NCI-H1048 (cell line): Measurements from ENCODE around the gene KRTCAP2.
"Not testable (repeated sequence)": the region's sequence is repeated elsewhere in the genome, so short reads cannot be mapped to it uniquely, and the experiment has no call there.

Experiments used
- DNase-seq: peaks from one replicate; lab custom pipeline; 2025; lab: John Stamatoyannopoulos, UW

The KRTCAP2 gene

DNA sequence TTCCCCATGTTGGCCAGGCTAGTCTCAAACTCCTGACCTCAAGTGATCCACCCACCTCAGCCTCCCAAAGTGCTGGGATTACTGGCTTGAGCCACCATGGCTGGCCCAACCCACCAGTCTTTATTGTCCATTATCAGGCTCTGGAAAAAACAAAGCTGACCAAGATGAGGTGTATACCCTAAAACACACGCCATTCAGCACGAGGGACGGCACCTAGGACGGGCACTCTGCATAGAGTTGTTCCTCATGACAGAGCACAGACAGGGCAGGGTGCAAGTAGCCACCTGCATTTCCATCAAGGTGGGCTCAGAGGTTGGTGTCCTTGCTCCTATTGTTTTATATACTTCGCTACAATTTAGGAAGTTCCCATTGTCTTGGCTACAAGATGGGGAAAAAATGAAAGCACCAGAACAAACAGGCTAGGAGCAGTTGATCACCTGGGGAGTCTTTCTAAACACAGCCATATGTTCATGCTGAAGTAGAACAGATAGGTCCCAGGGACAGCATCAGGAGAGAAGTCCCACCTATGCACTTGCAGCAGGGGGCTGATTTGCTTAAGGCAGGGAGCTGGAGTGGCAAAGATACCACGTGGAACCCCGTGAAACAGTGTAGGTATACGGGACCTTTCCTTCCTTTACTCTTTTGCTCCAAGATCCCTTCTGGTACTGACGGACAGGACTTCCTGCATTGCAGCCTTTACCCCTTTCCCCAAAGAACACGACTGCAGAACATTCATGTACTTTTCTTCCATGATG is 4.5 kb downstream of the KRTCAP2 start:
- DNase-seq, result no peak

DNA sequence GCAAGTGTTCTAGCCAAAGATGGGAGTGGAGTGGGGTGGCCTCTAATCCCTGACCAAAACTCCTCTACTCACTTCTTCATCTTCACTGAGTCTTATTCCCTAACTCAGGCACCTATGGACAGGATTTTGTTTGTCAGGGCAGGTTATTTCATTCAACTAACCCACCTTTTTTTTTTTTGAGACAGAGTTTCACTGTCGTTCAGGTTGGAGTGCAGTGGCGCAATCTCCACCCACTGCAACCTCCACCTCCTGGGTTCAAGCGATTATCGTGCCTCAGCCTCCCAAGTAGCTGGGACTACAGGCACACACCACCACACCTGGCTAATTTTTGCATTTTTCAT is 5.0 kb downstream of the KRTCAP2 start:
- DNase-seq, result not testable (repeated sequence)

DNA sequence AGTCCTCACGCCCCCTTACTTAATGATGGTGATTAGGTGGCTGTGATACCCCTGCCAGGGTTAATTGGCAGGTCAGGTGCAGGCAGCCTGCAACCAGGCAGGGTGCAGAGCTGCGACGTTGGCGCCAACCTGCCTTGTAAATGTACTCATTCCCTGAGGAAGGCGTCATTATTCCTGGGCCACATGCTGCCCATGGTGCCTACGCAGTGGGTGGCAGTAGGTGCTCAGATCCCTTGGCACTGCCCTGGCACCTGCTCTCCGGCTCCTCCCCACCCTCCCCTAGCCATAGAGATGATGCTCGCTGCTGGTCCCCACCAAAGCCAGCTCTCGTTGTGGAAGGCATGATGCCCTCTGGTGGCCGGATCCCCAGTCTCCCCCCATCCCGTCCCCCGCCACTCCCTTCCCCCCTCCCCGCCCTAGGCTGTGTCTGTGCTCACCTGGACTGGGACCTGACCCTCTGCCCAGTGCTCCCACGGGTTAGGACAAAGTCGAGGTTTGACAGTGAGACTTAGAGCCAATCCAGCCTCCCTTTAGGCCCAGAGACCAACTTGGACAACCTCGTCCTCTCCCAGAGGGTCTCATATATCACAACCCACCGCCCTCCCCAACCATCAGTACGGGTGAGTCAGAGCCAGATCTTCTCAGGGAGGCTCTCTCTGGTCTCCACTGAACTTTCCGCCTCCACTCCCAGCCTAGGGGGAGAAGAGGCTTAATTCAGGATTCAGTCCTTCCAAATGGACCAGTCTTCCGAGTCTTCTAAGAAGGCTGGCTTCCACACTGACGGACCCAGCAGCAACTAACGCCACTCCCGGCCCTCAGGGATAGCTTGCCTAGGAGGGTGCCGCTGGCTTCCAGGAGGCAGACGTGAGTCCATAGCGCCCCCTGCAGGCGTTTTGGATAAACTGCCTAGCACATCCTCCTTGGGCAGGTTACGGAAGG is 5.7 kb downstream of the KRTCAP2 start:
- DNase-seq, result peak; percentile 85

DNA sequence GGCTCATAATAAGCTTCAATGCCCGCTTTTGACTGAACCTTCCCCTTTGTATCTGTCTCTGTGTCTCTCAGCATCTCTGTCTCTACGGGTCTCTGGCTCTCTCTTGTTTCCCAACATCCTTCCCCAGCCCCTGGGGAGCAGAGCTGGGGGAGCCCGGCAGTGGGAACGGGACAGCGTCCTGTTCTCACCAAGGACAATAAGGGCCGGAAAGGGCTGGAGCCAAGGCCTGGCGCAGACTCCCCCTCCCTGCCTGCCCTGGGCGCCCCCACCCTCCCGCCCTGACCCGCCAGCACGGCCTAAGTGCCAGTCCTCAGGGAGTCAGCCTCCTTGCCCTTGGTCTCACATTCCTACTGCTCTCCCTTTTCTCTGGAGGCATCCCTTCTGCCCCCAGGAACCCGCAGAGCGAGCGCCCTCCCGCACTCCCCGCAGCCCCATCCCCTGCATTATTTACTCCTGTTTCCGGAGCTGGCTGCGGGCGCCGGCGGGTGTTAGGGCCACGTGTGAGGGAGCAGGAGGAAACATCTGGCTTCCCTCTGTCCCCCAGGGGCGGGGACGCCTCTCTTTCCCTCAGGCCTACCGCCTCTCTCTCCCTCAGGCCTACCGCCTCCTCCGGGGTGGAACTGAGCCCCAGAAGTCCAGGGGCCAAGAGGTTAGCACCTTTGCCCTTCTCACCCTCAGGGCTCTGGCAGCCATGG is 6.5 kb downstream of the KRTCAP2 start:
- DNase-seq, result no peak

DNA sequence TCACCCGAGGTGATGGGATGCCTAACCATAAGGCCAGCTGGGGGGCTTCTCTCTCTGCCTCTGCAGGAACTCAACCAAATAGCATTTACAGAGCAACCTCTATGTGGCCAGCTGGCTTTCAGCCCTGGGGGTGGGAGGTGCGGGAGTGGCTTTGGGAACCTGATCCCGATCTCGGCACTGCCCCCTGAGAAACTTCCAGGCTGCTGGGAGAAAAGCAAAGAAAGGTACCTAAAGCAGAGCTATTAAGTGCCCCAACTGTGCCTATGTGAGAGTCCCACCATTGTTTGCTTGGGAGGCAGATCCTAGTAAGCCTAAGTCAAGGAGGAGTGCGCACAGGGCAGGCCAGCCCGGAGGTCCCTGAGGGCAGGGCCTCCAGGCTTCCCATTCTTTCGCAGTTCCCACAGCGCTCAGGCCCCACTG is 7.0 kb downstream of the KRTCAP2 start:
- DNase-seq, result no peak

DNA sequence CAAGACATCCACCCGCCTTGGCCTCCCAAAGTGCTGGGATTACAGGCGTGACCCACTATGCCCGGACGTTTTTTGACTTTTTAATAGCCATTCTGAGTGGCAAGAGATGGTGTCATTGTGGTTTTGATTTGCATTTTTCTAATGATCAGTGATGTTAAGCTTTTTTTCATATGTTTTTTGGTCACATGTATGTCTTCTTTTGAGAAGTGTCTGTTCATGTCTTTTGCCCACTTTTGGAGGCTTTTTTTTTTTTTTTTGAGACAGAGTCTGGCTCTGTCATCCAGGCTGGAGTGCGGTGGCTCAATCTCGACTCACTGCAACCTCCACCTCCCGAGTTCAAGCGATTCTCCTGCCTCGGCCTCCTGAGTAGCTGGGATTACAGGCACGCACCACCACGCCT is 8.5 kb downstream of the KRTCAP2 start:
- DNase-seq, result not testable (repeated sequence)

DNA sequence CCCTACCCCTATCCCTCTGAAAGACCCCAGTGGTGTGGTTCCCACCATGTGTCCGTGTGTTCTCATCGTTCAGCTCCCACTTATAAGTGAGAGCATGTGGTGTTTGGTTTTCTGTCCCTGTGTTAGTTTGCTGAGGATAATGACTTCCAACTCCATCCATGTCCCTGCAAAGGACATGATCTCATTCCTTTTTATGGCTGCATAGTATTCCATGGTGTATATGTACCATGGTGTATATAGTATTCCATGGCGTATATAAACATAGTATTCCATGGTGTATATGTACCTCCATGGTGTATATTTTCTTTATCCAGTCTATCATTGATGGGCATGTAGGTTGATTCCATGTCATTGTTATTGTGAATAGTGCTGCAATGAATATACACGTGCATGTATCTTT is 9.3 kb downstream of the KRTCAP2 start:
- DNase-seq, result not testable (repeated sequence)

DNA sequence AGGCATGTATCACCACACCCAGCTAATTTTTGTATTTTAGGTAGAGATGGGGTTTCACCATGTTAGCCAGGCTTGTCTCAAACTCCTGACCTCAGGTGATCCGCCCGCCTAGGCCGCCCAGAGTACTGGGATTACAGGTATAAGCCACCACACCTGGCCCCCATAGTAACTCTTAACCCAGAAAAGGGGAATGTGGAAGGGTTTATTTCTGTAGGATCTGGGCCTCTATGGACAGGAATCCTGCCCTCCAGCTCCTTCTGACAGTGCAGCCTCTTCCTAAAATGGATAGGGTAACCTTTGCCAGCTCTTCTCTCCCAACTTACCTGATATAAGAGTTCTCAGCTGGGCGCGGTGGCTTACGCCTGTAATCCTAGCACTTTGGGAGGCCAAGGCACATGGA is 10.5 kb downstream of the KRTCAP2 start:
- not testable (repeated sequence) for DNase-seq

DNA sequence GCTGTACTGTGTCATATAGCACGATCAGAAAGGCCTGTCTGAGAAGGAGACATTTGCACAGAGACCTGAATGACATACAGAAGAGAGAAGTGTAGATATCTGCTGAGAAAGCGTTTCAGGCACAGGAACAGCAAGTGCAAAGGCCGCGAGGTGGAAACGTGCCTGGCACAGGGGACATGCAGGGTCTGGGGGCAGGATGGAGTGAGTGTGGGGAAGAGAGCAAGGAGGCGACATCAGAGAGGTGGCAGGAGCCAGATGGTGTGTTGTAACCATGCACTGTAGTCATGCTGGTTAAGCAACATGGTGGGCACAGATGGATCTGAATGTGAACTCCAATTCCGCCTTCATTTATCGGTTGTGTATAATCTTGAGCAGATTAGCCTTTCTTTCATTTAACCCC is 13.0 kb downstream of the KRTCAP2 start:
- DNase-seq, result no peak

DNA sequence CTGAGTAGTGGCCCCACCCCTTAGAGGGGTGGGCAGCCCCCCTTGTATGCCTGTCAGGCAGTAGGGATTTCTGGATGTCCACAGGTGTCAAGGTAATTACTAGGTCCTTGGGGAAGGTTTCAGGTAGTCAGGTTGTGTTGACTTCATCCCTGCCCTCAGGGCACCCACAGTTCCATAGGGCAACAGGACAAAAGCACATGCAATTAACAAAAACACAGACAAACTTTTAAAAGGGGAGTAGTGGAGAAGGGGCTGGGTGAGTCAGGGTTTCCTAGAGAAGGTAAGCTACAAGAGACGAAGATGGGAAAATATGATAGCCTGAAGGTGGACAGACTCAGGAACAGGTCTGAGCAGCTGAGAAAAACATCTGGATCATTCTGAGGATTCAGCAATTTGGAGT is 14.1 kb downstream of the KRTCAP2 start:
- DNase-seq, result no peak

DNA sequence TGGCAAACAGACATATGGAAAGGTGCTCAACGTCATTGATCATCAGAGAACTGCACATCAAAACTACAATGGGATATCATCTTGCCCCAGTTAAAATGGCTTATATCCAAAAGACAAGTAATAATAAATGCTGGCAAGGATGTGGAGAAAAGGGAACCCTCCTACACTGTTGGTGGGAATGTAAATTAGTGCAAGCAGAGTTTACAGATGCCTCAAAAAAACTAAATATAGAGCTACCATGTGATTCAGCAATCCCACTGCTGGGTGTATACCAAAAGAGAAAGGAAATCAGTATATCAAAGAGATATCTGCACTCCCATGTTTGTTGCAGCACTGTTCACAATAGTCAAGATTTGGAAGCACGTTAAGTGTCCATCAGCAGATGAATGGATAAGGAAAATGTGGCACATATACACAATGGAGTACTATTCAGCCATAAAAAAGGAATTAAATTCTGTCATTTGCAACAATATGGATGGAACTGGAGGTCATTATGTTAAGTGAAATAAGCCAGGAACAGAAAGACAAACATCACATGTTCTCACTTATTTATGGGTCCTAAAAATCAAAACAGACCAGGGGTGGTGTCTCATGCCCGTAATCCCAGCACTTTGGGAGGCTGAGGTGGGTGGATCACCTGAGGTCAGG is 17.0 kb downstream of the KRTCAP2 start:
- DNase-seq, result not testable (repeated sequence)

DNA sequence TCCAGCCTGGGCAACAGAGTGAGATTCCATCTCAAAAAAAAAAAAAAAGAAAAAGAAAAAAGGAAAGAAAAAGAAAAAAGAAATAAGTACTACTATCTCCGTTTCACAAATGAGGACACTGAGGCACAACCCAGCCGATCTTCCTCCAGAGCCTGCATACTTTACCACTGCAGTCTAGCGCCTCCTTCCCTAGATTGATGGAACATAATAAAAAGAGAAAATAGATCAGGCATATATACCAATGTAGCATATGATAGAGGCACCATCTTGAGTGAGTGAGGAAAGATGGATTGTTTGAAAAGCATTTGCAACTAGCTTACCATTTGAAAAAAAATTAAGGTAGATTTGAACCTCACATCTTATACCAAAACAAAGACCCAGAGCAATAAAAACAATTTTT is 27.6 kb downstream of the KRTCAP2 start:
- no peak for DNase-seq

DNA sequence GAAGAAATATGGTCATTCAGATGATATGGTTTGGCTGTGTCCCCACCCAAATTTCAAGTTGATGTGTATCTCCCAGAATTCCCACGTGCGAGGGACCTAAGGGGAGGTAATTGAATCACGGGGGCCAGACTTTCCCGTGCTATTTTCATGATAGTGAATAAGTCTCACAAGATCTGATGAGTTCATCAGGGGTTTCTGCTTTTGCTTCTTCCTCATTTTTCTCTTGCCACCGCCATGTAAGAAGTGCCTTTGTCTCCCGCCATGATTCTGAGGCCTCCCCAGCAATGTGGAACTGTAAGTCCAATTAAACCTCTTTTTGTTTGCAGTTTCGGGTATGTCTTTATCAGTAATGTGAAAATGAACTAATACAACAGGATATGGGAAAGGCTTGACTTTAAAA is 31.4 kb downstream of the KRTCAP2 start:
- no peak for DNase-seq

DNA sequence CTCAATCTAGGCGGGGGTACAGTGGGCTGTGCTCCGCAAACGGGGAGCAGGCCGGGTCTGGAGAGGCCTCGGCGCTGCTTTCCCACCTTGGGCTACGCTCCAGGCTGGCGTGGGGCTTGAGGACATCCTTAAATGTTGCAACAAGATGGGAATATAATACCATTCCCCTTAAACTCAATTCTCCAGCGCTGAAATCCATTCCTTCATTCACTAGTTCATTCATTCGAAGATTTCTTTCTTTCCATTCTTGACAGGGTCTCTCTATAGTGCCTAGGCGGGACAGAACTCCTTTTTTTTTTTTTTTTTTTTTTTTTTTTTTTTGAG is 32.5 kb downstream of the KRTCAP2 start:
- no peak for DNase-seq

DNA sequence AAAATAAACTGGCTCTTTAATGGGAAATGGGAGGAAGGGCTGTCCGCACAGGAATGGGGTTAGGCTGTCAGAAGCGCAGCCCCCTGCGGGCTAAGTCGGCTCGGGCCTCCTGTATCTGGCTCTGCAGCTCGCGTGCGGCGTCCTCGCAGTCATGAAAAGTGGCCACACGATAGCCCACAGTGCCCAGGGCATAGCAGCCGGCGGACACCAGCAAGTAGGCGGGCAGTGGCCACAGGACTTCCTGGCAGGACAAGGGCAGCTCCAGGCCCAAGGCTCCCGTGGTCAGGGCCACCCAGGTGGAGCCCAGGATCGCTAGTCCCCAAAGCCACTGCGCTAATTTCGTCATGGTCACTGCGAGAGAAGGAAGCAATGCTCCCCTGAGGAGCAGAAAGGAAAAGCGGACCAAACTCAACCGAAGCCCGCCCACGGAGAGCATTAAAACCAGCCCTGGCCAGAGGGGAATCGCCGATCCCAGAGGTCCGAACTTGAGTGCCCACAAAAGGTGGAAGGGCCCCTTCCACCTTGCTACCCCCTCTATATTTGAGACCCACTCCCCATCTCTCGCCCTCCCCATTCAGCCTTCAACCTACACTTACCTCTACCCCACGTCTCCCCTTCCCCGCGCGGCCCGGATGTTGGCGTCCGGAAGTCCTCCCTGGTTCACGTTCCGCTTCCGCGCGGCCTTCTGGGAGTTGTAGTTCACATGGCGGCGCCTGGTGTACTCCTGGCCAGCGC is 33.0 kb downstream of the KRTCAP2 start, which contains the start of gene DPM3:
DPM3 (minus strand) TSS at position 637 of the 735 bp plus-strand sequence; CDS start at position 346, 291 bp downstream.
- DNase-seq, result peak; percentile 34

DNA sequence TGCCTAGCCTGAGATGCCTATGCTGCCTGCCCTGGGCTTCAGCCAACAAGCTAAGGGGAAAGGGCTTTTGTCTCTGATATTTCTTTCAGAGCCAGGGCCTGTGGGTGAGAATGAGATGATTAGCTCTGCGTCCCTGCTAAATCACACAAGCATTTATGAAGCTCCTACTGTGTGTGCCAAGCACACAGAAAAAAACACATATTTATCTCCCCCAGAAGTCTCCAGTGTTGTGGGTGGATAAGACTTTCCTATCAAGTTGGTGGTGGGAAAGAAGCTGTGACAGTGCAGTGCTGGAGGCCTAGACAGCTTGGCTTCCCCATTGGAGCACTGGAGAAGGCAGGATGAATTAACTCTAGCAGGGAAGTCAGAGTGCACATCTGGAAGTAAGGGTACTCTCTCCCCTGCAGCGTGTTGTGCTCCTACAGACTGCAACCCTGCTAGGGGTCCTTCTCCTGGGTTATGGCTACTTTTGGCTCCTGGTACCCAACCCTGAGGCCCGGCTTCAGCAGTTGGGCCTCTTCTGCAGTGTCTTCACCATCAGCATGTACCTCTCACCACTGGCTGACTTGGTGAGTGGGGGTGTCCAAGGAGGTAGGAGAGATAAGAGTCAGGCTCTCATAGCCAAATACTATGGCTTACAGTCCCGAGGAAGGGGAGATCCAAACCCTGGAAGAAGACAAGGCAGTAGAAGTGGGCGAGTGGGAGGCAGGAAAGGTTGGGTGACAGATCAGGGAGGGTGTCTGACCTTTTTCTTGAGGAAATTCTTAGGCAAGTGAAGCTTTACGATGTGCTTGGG is 35.8 kb downstream of the KRTCAP2 start:
- DNase-seq, result no peak

DNA sequence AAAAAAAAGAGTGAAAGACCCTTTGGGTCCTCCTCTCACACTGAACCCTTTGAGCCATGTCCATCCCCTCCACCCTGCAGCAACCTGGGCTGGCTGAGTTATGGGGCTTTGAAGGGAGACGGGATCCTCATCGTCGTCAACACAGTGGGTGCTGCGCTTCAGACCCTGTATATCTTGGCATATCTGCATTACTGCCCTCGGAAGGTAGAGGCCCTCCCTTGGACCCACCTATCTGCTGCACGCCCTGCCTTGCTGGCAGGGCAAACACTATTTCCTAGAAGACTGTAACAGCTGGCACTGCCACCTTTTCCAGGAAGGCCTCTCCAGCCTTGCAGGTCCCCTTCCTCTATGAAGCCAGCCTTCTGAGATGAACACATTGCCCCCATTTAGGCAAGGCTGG is 36.4 kb downstream of the KRTCAP2 start:
- DNase-seq, result no peak

DNA sequence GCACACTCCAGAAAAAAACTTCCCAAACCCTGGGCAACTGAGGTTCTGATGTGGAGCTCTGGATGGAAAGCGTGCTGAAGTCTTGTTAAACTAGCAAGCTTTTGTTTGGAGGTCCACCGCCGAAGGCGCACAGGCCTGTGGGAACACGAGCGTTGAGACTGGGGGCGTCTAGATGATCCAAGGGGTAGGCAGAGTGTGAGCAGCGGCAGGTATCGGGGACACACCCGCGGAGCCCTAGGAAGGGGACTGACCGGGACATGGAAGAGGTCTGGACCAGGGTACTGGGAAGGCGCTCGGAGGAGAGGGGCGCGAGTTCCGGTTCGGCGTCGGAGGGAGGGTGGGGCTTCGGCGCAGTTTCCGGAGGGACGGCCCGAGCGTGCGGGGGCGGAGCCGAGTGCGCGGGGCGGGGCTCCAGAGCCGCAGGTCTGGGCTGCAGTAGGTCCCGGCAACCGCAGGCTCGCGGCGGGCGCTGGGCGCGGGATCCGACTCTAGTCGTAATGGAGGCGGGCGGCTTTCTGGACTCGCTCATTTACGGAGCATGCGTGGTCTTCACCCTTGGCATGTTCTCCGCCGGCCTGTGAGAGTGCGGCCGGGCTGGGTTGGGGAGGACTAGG is 37.6 kb downstream of the KRTCAP2 start, which contains the start of gene SLC50A1:
SLC50A1 (plus strand) TSS at position 438 of the 614 bp plus-strand sequence; CDS start at position 498, 60 bp downstream.
- DNase-seq, result peak; percentile 83

DNA sequence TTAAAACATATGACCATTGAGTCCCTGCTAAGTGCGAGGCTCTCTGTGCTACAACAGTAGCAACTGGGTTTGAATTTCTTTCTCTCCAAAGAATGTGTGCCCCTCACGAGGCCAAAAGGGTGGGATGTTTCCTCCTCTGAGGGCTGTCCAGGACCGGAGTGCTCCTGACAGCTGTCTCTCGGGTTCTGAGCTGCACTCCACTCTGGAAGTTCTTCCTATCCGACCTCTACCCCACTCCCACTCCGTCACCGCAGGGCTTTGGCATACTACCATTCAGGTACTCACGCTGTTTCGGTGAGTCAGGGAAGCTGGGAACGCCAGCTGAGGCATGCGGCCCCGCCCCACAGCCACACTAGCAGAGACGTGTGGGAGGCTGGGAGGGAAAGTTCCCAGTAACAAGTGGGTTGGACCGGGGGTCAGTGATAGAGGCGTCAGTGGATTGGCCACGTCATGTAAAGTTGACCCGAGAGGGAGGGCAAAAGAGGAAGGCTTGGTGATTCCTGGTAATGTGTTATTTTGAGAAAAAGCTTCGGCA is 38.2 kb downstream of the KRTCAP2 start:
- peak; percentile 62 for DNase-seq

DNA sequence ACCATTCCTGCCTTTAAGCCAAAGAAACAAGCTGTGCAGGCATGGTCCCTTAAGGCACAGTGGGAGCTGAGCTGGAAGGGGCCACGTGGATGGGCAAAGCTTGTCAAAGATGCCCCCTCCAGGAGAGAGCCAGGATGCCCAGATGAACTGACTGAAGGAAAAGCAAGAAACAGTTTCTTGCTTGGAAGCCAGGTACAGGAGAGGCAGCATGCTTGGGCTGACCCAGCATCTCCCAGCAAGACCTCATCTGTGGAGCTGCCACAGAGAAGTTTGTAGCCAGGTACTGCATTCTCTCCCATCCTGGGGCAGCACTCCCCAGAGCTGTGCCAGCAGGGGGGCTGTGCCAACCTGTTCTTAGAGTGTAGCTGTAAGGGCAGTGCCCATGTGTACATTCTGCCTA is 38.8 kb downstream of the KRTCAP2 start:
- no peak for DNase-seq
